AG04449 (cell line): Measurements from ENCODE around the gene APOA5.

Experiments
- CTCF ChIA-PET: fragments of 350-600 bp; formaldehyde crosslinking; extraction: SDS; loops from one replicate; lab custom pipeline; 2021; ENCODE audit warnings: antibody characterized with exemption; lab: Yijun Ruan, JAX
- POLR2A ChIA-PET: fragments of 400-600, 350-600 bp; formaldehyde crosslinking; extraction: SDS; loops from one replicate; lab custom pipeline; 2020; ENCODE audit warnings: antibody characterized with exemption, inconsistent platforms; lab: Yijun Ruan, JAX
- DNase-seq: peaks from one replicate; pipeline ENCODE4 v3.0.0-alpha.2; 2010; ENCODE audit warnings: low read depth, low spot score
- H3K4me3 ChIP-seq: 2 replicates; pipeline ENCODE4 v1.5.1; 2011; ENCODE audit warnings: low read depth, mild to moderate bottlenecking, control low read depth, low read length
- TF ChIP-seq, protein P1 (sequence below): IDR thresholded peaks from one replicate; pipeline ENCODE4 v1.5.1; 2011; ENCODE audit warnings: mild to moderate bottlenecking, moderate library complexity, low read length, control low read depth, inconsistent platforms; ENCODE audit not compliant: insufficient read depth; ENCODE audit errors: missing control alignments

Gene APOA5

DNA sequence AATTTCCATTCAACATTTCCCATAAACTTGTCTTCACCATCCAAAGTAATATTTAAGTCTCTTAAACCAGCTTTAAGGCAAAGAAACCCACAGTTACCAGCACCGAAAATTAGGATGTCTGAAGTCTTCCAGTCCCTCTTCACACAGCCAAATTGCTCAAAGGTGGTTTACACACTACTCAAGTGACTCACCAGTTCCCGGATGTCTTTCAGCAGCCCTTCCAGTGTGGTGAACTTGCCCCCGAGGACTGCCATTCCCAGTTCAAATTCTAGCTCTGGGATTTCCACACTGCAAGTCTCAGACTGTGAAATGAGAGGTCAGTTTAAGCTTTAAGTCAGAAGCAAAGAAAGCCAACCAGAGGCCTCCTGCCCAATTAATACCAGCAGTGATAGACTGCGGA, 9.0 kb downstream of the APOA5 start:
- ChIA-PET POLR2A (no interaction called here), CTCF (interaction anchor here (0.8 to 2.5 kb wide), 4 partner anchors 9 to 323 kb away, joined by 3 to 17 read pairs (median 9); partner anchors contain the start of gene APOA5)
- TF ChIP-seq, protein P1, sequence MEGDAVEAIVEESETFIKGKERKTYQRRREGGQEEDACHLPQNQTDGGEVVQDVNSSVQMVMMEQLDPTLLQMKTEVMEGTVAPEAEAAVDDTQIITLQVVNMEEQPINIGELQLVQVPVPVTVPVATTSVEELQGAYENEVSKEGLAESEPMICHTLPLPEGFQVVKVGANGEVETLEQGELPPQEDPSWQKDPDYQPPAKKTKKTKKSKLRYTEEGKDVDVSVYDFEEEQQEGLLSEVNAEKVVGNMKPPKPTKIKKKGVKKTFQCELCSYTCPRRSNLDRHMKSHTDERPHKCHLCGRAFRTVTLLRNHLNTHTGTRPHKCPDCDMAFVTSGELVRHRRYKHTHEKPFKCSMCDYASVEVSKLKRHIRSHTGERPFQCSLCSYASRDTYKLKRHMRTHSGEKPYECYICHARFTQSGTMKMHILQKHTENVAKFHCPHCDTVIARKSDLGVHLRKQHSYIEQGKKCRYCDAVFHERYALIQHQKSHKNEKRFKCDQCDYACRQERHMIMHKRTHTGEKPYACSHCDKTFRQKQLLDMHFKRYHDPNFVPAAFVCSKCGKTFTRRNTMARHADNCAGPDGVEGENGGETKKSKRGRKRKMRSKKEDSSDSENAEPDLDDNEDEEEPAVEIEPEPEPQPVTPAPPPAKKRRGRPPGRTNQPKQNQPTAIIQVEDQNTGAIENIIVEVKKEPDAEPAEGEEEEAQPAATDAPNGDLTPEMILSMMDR: no peak

DNA sequence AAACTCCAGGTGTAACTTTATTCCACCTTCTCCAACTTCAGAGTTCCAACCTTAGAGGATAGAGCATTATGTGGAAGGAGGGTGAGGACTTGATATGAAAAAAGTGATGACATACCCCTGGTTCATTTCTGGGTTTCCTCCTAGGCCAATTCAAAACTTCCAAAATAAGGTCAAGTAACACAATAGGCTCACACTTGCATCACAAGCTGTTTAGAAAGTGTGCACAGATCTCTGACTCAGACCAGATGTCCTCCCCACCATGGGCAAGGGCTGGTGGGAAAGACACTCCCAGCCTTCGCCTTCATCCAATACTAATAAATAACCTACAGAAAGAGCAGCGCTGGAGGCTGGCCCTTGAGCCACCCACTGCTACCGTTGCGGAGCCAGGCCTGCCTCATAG, 13.1 kb downstream of the APOA5 start:
- CTCF ChIA-PET: interaction anchor here (2.4 to 3.5 kb wide), 2 partner anchors 8 to 12 kb away, joined by 9 to 23 read pairs; partner anchors contain the start of genes APOA5 and ZPR1
- POLR2A ChIA-PET: no interaction called here
- H3K4me3 ChIP-seq: no peak overlapping the region
- no peak for DNase-seq
- TF ChIP-seq, protein P1: no peak

More for the DNA sequence above, 9.0 kb downstream of the APOA5 start:
- H3K4me3 ChIP-seq: no peak overlapping the region
- no peak for DNase-seq

DNA sequence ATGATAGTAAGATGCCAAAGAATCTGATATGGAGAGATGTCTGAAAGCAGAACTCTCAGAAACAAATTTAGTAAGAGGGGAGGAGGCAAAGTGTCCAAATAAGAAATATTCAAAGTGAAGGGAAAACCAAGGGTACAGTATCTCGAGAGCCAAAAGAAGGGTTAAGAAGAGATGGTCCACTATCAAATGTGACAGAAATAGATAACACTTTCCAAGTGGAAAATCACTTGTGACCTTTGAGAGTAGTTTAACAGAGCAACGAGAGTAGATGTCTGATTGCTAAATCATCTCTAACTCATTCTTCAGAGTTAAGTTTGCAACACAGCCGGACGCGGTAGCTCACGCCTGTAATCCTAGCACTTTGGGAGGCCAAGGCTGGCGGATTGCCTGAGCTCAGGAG, 14.6 kb downstream of the APOA5 start:
- CTCF ChIA-PET: interaction anchor here (0.9 to 2.4 kb wide), 2 partner anchors 10 to 12 kb away, joined by 4 to 9 read pairs; partner anchors contain the start of gene ZPR1
- DNase-seq: no peak
- POLR2A ChIA-PET: interaction anchor here (2.0 kb wide), 1 partner anchor 11 kb away, joined by 6 read pairs; the partner anchor contains the start of gene ZPR1
- TF ChIP-seq, protein P1: no peak
- no peak overlapping the region for H3K4me3 ChIP-seq

DNA sequence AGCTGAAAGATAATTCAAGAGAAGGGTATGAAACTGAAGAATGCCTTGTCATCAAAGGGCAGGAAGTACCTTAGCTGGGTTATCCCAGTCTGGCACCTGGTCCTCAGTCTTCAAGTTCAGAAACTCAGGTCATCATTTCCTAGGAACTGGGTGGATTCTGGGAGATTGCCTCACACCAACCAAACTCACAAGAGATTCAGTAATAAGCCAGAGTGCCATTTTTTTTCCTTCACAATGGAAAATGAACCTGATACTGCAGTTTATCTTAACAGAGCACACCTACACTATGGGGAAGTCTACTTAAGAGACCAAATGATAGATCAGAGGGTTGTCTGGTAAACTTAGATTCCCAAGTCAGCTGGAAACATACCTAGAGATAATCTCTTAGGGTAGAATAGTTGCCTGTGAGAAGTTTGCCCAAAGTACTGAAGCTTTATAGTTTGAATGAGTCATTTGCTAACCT, 15.1 kb downstream of the APOA5 start:
- CTCF ChIA-PET: interaction anchor here (0.9 to 2.4 kb wide), 2 partner anchors 10 to 12 kb away, joined by 4 to 9 read pairs; partner anchors contain the start of gene ZPR1
- H3K4me3 ChIP-seq: no peak overlapping the region
- POLR2A ChIA-PET: interaction anchor here (2.0 kb wide), 1 partner anchor 11 kb away, joined by 6 read pairs; the partner anchor contains the start of gene ZPR1
- TF ChIP-seq, protein P1: no peak
- no peak for DNase-seq

DNA sequence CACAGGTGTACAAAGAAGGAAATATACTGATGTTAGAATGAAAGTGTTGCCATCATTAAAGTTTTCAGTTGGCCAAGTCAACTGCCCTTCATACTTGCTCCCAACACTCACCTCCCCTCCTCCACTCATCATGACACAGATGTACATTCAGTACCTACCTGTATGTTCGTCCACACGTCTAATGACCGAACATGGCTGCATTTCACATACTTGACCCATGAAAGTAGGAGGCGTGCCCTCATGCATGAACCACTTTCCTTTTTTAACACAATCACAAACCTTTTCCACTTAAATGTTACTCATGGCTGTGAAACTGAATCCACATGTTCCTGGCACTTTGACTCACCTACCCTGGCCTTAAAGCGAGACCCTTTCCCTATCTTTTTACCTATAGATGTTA, 15.7 kb downstream of the APOA5 start:
- ChIA-PET POLR2A (interaction anchor here (2.0 kb wide), 1 partner anchor 12 kb away, joined by 6 read pairs; the partner anchor contains the start of gene ZPR1), CTCF (no interaction called here)
- DNase-seq: no peak
- TF ChIP-seq, protein P1: no peak
- no peak overlapping the region for H3K4me3 ChIP-seq

DNA sequence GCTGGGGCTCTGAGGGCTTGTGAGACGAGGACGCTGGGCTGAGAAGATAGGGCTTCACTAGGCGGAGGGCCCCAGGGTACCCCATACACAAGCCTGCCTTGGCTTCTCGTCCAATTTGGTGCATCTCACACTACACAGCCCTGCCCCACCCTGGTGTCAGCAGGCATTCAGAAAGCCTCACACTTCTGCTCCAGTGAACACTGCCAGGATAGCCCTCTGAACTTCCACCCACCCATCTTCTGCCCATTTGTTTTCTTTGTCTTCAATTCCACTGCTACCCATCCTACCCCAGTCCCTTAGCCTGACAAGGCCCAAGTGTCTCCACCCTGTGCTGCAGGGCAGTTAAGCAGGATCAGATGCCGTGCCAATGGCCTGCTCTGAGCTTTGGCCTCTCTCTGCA, 17.0 kb downstream of the APOA5 start:
- DNase-seq: no peak
- TF ChIP-seq, protein P1: no peak
- ChIA-PET CTCF (interaction anchor here (0.8 to 2.9 kb wide), 4 partner anchors 13 to 331 kb away, joined by 3 to 17 read pairs (median 3); partner anchors contain the start of genes APOA5 and ZPR1), POLR2A (no interaction called here)
- no peak overlapping the region for H3K4me3 ChIP-seq
